Measurements from ENCODE around the gene CELF1. TPM values are rescaled to one million over a fixed set of nuclear protein-coding genes. Genes with fewer than 3 reads are reported as not detected.
"Not testable (repeated sequence)": the region's sequence is repeated elsewhere in the genome, so short reads cannot be mapped to it uniquely, and the experiment has no call there.

Gene CELF1
- total RNA-seq, 1 donor from 2014 or later: 127 TPM

GRCh38 chr11:47488674-47489394, 64.1 kb downstream of the CELF1 start:
- no peak for DNase-seq (ENCODE audit: low spot score)

DNA sequence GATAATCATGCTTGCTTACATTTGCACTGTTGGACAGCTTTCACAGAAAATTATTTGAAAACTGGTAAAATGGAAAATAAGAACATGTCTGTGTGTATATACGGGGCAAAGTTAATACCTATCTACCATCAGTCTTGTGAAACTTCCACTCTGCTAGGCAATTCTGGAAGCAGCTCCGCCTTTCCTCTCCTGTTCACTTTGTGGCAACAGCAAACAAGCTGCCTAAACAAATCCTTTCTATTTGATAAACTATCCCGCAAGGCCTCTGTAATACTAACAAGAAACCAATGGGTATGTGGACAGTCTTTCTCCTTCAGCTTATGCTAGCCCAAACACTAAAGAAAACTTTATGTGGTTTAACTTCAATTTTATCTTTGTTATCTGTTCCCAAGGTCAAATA, 64.8 kb downstream of the CELF1 start:
- DNase-seq (ENCODE audit: low spot score): no peak

DNA sequence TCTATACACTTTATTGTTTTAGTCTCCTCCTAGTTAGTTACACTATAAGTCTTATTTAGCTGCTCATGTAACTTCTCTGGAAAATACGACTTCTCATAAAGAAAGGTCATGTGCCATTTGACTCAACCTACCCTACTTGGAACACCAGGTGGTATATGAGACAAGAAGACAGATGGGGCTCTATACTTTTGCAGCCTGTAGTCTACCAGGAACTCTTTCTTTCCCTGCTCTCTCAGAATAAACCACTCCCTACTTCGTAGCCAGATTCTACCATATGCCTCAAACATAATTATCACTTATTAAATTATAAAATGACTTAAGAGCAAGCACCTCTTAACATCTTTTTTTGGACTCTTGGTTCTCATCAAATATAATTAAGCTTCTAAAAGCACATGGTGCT, 65.5 kb downstream of the CELF1 start:
- DNase-seq (ENCODE audit: low spot score): no peak

DNA sequence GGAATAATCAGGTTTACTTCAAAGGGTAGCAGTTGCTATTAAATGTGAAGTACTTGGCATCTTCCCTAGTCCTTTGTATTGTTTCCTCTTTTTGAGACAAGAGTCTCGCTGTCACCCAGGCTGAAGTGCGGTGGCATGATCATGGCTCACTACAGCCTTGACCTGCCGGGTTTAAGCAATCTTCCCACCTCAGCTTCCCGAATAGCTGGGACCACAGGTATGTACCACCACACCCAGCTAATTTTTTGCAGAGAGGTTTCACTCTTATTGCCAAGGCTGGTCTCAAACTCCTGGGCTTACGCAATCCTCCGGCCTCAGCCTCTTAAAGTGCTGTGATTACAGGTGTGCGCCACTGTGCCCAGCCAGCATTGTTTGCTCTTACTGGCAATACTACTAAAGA, 67.8 kb downstream of the CELF1 start:
- no peak for DNase-seq (ENCODE audit: low spot score)

- DNase-seq (ENCODE audit: low spot score): no peak
Observed at GRCh38 chr11:47483457-47483856, 69.5 kb downstream of the CELF1 start.

GRCh38 chr11:47480762-47481161, 72.2 kb downstream of the CELF1 start:
- no peak for DNase-seq (ENCODE audit: low spot score)

- no peak for DNase-seq (ENCODE audit: low spot score)
Observed at GRCh38 chr11:47478651-47479329, 74.1 kb downstream of the CELF1 start.

DNA sequence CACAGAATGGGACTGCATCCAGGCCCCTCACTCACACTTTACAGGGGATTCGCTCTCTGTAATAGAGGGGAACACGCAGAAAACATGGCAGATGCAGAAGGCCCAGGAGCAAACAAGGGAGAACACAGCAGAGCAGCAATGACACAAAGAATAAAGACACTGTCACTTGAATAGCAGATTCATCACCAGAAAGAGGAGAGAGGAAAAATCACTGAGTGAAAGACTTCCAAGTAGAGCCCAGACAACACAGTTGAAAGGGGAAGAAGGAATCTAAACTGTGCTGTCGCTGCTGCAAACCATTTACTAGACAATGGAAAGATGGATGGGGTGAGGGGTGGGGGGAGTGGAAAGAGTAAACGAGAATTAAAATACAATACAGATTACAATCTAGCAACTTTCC, 75.2 kb downstream of the CELF1 start:
- no peak for DNase-seq (ENCODE audit: low spot score)

DNA sequence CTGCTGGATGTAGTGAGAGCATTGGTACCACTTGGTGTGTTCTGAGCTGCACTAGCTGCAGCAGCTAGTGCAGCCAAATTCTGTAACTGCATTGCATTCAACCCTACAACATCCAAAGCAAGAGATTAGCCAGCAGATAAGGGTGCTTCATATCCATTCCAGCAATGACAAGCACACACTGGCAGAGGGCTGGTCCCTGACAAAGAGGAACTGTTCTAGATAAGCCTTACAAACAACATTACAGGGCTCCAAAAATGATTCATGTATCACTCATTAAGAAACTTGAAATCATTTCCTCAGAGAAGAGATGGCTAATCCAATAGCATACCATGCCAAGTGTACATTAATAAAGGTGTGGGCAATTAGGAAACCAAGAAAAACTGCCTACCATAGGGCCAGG, 75.6 kb downstream of the CELF1 start:
- DNase-seq (ENCODE audit: low spot score): no peak

GRCh38 chr11:47470671-47471070, 82.3 kb downstream of the CELF1 start:
- peak; percentile 62 for DNase-seq (ENCODE audit: low spot score)

- peak; percentile 72 for DNase-seq (ENCODE audit: low spot score)
Observed at GRCh38 chr11:47469361-47470179, 83.4 kb downstream of the CELF1 start.

DNA sequence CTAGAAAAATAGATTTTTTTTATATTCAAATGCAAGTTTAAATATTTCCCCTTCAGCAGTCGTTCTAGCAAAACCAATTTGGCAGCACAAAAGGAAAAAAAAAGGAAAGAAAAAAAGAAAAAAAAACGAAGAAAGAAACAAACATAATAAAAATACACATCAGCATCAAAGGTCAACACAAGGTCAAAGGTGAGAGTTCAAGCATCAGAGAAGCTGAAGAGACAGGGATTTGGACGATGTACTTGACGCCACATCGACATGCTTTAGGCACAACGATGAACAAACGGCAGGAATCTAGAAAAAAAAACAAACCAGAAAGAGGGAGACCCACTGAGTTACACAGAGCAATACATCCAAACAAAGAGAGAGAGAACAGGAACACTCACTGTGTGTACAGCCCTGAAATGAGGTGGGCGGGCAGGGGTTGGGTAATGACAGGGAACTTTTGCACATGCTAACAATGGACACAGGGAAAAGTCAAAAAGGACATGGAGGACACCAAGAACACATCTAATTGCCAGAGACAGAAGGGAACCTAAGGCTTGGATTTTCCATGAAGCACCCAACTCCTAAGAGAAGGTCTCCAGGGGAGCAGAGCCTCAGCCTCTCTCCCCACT, 84.2 kb downstream of the CELF1 start:
- no peak for DNase-seq (ENCODE audit: low spot score)

- peak; percentile 57 for DNase-seq (ENCODE audit: low spot score)
Observed at GRCh38 chr11:47467357-47467756, 85.6 kb downstream of the CELF1 start.

DNA sequence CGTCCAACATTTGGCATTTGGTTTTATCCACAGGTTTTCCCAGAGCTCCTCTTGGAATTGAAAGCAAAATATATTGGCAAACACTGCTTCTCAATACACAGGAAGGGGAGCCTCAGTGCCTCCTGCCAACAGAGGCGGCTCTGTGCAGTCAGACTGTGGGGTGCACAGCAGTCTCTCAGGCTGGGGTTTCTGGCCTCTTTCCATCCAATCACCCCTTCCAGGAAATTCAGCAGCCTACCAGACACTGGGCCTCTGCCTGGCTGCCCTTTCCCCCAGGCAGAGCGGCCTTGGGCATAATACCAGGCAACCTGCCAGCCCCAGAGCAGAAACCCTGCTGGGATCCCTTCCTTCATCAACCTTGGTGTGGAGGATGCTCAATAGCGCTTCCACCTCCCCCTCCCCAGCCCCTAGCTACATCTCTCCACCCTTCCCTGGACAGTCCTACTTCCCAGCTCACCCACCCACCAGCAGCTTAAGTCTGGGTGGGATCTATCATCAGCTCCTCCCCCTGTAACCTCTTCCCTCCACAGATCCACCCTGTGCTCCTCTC, 86.2 kb downstream of the CELF1 start:
- peak; percentile 78 for DNase-seq (ENCODE audit: low spot score)

GRCh38 chr11:47466201-47466600, 86.7 kb downstream of the CELF1 start:
- DNase-seq (ENCODE audit: low spot score): no peak

- no peak for DNase-seq (ENCODE audit: low spot score)
Observed at GRCh38 chr11:47464483-47464882, 88.4 kb downstream of the CELF1 start.

DNA sequence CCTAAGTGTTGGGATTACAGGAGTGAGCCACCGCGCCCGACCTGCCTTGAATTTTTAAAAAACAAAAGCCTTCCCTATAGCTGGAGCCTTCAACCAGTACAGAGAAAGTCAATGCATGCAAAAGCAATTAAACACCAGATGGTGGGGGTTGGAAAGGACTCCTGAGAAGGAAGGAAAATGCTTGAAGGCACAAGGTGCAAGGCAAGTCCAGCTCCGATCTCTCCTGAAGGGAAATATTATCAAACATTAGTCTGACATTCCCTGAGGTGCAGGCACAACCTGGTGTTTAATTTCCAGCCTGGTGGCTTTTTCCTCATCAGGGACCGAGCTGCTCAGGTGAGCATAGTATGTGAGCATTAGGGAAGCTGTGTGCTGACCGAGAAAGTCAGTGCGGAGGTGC, 91.1 kb downstream of the CELF1 start:
- no peak for DNase-seq (ENCODE audit: low spot score)

GRCh38 chr11:47460571-47461235, 92.2 kb downstream of the CELF1 start:
- no peak for DNase-seq (ENCODE audit: low spot score)

DNA sequence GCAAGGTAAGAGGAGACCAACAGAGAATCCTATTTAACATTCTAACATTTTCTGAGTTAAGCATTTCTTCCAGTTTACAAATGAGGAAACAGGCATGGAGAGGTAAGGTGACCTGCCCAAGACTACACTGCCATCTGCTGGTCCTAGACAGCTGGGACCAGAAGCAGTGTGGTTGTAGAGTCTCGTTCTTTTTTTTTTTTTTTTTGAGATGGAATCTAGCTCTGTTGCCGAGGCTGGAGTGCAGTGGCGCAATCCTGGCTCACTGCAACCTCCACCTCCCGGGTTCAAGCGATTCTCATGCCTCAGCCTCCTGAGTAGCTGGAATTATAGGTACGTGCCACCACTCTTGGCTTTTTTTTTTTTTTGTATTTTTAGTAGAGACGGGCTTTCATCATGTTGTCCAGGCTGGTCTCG, 98.7 kb downstream of the CELF1 start:
- not testable (repeated sequence) for DNase-seq (ENCODE audit: low spot score)

GRCh38 chr11:47453365-47453764, 99.6 kb downstream of the CELF1 start:
- no peak for DNase-seq (ENCODE audit: low spot score)

- DNase-seq (ENCODE audit: low spot score): no peak
Observed at GRCh38 chr11:47451990-47452389, 100.9 kb downstream of the CELF1 start.

All from mesenteric fat pad (tissue), 1 donor.